Measurements from ENCODE around the gene SERPINE2.
A peak's percentile ranks its signal among the peaks of the same experiment; 100 is the strongest.
"Not testable (repeated sequence)": the region's sequence is repeated elsewhere in the genome, so short reads cannot be mapped to it uniquely, and the experiment has no call there.

The SERPINE2 gene

GRCh38 chr2:224009605-224010315, 29.3 kb downstream of the SERPINE2 start:
- DNase-seq = no peak

GRCh38 chr2:224008702-224009261, 30.3 kb downstream of the SERPINE2 start:
- DNase-seq = no peak

- DNase-seq = no peak
Measured at GRCh38 chr2:224004105-224004695, 34.9 kb downstream of the SERPINE2 start.

- DNase-seq = not testable (repeated sequence)
Measured at GRCh38 chr2:224000662-224001061, 38.4 kb downstream of the SERPINE2 start.

GRCh38 chr2:223999862-224000261, 39.2 kb downstream of the SERPINE2 start:
- no peak for DNase-seq

GRCh38 chr2:223998948-223999347, 40.1 kb downstream of the SERPINE2 start:
- no peak for DNase-seq

- DNase-seq = no peak
Measured at GRCh38 chr2:223997938-223998337, 41.1 kb downstream of the SERPINE2 start.

GRCh38 chr2:223996391-223996790, 42.7 kb downstream of the SERPINE2 start:
- no peak for DNase-seq

GRCh38 chr2:223995569-223995968, 43.5 kb downstream of the SERPINE2 start:
- no peak for DNase-seq

GRCh38 chr2:223994562-223995162, 44.4 kb downstream of the SERPINE2 start:
- DNase-seq = no peak

- peak; percentile 67 for DNase-seq
Measured at GRCh38 chr2:223993634-223994232, 45.4 kb downstream of the SERPINE2 start.

GRCh38 chr2:223991611-223992010, 47.5 kb downstream of the SERPINE2 start:
- DNase-seq = no peak

- DNase-seq = no peak
Measured at GRCh38 chr2:223989856-223990232, 49.2 kb downstream of the SERPINE2 start.

GRCh38 chr2:223989206-223989855, 49.8 kb downstream of the SERPINE2 start:
- DNase-seq = no peak

- no peak for DNase-seq
Measured at GRCh38 chr2:223981241-223981640, 57.8 kb downstream of the SERPINE2 start.

- DNase-seq = no peak
Measured at GRCh38 chr2:223980803-223981202, 58.3 kb downstream of the SERPINE2 start.

GRCh38 chr2:223980397-223980735, 58.7 kb downstream of the SERPINE2 start:
- no peak for DNase-seq

GRCh38 chr2:223979730-223980396, 59.2 kb downstream of the SERPINE2 start:
- DNase-seq = no peak

- no peak for DNase-seq
Measured at GRCh38 chr2:223978451-223978850, 60.6 kb downstream of the SERPINE2 start.

- no peak for DNase-seq
Measured at GRCh38 chr2:223976635-223977226, 62.4 kb downstream of the SERPINE2 start.

- DNase-seq = no peak
Measured at GRCh38 chr2:223973606-223974005, 65.5 kb downstream of the SERPINE2 start.

GRCh38 chr2:223972656-223973102, 66.4 kb downstream of the SERPINE2 start:
- no peak for DNase-seq

Data from activated CD8-positive, alpha-beta memory T cell treated with anti-CD3 and anti-CD28 coated beads, Interleukin-2, amount 50 U/mL, for 4 hours (primary cell).